ENCODE measurements around the gene REL.
A peak's percentile ranks its signal among the peaks of the same experiment; 100 is the strongest.
"Not testable (repeated sequence)": the region's sequence is repeated elsewhere in the genome, so short reads cannot be mapped to it uniquely, and the experiment has no call there.

REL gene

GRCh38 chr2:60855989-60856669 is 25.2 kb upstream of the REL start:
- Histone ChIP-seq H3K4me3 (ENCODE audit: severe bottlenecking) (no peak overlapping the region), H3K9me3 (ENCODE audit: severe bottlenecking) (no peaks in the 10 kb centered on the region), H3K4me1 (ENCODE audit: insufficient read depth, poor library complexity, severe bottlenecking) (peaks cover 4% of the 10 kb centered on the region), H3K27ac (ENCODE audit: poor library complexity, severe bottlenecking) (peak overlapping the region; percentile 38), H3K36me3 (ENCODE audit: low read depth) (no peaks in the 10 kb centered on the region), H3K27me3 (ENCODE audit: insufficient read depth, poor library complexity, severe bottlenecking) (no peaks in the 10 kb centered on the region)
- ATAC-seq (ENCODE audit: low read depth) (peak; percentile 70), DNase-seq (ENCODE audit: low spot score) (no peak)
- TF ChIP-seq, protein P1, sequence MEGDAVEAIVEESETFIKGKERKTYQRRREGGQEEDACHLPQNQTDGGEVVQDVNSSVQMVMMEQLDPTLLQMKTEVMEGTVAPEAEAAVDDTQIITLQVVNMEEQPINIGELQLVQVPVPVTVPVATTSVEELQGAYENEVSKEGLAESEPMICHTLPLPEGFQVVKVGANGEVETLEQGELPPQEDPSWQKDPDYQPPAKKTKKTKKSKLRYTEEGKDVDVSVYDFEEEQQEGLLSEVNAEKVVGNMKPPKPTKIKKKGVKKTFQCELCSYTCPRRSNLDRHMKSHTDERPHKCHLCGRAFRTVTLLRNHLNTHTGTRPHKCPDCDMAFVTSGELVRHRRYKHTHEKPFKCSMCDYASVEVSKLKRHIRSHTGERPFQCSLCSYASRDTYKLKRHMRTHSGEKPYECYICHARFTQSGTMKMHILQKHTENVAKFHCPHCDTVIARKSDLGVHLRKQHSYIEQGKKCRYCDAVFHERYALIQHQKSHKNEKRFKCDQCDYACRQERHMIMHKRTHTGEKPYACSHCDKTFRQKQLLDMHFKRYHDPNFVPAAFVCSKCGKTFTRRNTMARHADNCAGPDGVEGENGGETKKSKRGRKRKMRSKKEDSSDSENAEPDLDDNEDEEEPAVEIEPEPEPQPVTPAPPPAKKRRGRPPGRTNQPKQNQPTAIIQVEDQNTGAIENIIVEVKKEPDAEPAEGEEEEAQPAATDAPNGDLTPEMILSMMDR (IDR thresholded peaks at IDR 0.05; ENCODE audit: poor library complexity, severe bottlenecking): no peak

GRCh38 chr2:60857056-60857455 is 24.3 kb upstream of the REL start:
- Histone ChIP-seq H3K9me3 (ENCODE audit: severe bottlenecking) (no peaks in the 10 kb centered on the region), H3K27ac (ENCODE audit: poor library complexity, severe bottlenecking) (peak overlapping the region; percentile 38), H3K4me3 (ENCODE audit: severe bottlenecking) (no peak overlapping the region), H3K36me3 (ENCODE audit: low read depth) (no peaks in the 10 kb centered on the region), H3K4me1 (ENCODE audit: insufficient read depth, poor library complexity, severe bottlenecking) (peaks cover 6% of the 10 kb centered on the region), H3K27me3 (ENCODE audit: insufficient read depth, poor library complexity, severe bottlenecking) (no peaks in the 10 kb centered on the region)
- DNase-seq (ENCODE audit: low spot score): no peak
- TF ChIP-seq, protein P1 (IDR thresholded peaks at IDR 0.05; ENCODE audit: poor library complexity, severe bottlenecking): no peak
- no peak for ATAC-seq (ENCODE audit: low read depth)

DNA sequence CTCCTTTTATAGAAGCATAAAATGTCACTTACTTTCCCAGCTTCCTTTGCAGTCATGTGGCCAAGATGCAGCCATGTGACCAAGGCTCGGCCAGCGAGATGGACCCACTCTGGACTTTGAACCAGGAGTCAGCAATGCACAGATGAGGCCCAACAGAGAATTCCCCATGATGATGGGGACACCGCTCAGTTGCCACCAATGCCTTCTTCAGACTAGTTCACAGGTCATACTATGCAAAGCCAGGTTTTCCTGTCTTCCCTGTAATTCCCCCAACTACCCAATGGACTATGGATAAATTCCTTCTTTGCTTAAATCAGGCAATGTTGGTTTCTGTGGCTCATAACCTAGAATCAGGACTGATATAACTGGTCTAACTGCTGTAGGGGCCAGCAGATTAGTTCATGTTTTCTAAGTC is 22.5 kb upstream of the REL start:
- Histone ChIP-seq H3K9me3 (ENCODE audit: severe bottlenecking) (no peaks in the 10 kb centered on the region), H3K36me3 (ENCODE audit: low read depth) (no peaks in the 10 kb centered on the region), H3K27me3 (ENCODE audit: insufficient read depth, poor library complexity, severe bottlenecking) (no peaks in the 10 kb centered on the region), H3K27ac (ENCODE audit: poor library complexity, severe bottlenecking) (no peak overlapping the region), H3K4me1 (ENCODE audit: insufficient read depth, poor library complexity, severe bottlenecking) (peaks cover 6% of the 10 kb centered on the region), H3K4me3 (ENCODE audit: severe bottlenecking) (no peak overlapping the region)
- DNase-seq (ENCODE audit: low spot score) (no peak), ATAC-seq (ENCODE audit: low read depth) (no peak)
- TF ChIP-seq, protein P1 (IDR thresholded peaks at IDR 0.05; ENCODE audit: poor library complexity, severe bottlenecking): no peak

DNA sequence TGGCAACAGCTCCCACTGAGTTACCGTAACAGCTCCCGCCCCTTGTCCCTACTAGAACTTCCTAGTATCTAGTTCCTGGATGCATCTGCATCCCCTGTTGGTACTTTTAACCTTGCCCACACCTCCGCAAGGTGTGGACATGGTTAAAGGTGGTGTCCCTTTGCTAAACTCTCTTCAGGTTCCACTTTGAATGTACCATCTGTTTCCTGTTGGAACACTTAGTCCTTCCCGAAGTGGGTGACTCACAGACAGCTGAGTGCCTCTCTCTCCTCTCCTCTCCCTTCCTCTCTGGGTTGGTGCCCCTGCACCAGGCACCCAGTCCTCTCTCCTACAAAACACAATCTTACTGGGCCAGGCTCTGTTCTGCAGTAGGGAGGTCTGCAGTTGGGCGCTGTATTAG is 19.6 kb upstream of the REL start:
- Histone ChIP-seq H3K9me3 (ENCODE audit: severe bottlenecking) (no peaks in the 10 kb centered on the region), H3K36me3 (ENCODE audit: low read depth) (no peaks in the 10 kb centered on the region), H3K4me3 (ENCODE audit: severe bottlenecking) (no peak overlapping the region), H3K27ac (ENCODE audit: poor library complexity, severe bottlenecking) (no peak overlapping the region), H3K4me1 (ENCODE audit: insufficient read depth, poor library complexity, severe bottlenecking) (peaks cover 2% of the 10 kb centered on the region), H3K27me3 (ENCODE audit: insufficient read depth, poor library complexity, severe bottlenecking) (no peaks in the 10 kb centered on the region)
- DNase-seq (ENCODE audit: low spot score): no peak
- peak; percentile 38; the same call in 1 of the 3 replicates for ATAC-seq (ENCODE audit: low read depth)
- TF ChIP-seq, protein P1 (IDR thresholded peaks at IDR 0.05; ENCODE audit: poor library complexity, severe bottlenecking): no peak

DNA sequence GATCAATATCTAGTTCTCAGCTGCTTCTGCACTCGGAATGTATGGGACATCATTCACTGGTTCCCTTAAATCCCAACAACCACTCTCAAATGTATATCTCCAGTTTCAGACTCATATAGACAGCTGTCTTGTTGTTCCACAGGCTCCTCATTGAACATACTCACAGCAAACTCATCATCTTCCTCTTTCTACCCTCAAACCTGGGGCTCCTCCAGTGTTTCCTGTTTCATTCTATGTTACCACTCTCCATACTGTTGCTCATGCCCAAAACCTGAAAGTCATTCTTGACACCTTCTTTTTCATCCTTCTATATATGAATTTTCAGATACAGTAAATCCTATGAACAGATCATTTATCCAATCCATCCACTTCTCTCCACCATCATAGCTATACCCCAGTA is 18.7 kb upstream of the REL start:
- Histone ChIP-seq H3K36me3 (ENCODE audit: low read depth) (no peaks in the 10 kb centered on the region), H3K9me3 (ENCODE audit: severe bottlenecking) (no peaks in the 10 kb centered on the region), H3K27me3 (ENCODE audit: insufficient read depth, poor library complexity, severe bottlenecking) (no peaks in the 10 kb centered on the region), H3K27ac (ENCODE audit: poor library complexity, severe bottlenecking) (no peak overlapping the region), H3K4me3 (ENCODE audit: severe bottlenecking) (no peak overlapping the region), H3K4me1 (ENCODE audit: insufficient read depth, poor library complexity, severe bottlenecking) (peaks cover 2% of the 10 kb centered on the region)
- DNase-seq (ENCODE audit: low spot score): no peak
- TF ChIP-seq, protein P1 (IDR thresholded peaks at IDR 0.05; ENCODE audit: poor library complexity, severe bottlenecking): no peak
- ATAC-seq (ENCODE audit: low read depth): no peak

GRCh38 chr2:60865361-60865760 is 16.0 kb upstream of the REL start:
- not testable (repeated sequence) for DNase-seq (ENCODE audit: low spot score); H3K4me1 ChIP-seq (ENCODE audit: insufficient read depth, poor library complexity, severe bottlenecking); H3K27ac ChIP-seq (ENCODE audit: poor library complexity, severe bottlenecking); H3K4me3 ChIP-seq (ENCODE audit: severe bottlenecking); ATAC-seq (ENCODE audit: low read depth); H3K27me3 ChIP-seq (ENCODE audit: insufficient read depth, poor library complexity, severe bottlenecking); H3K36me3 ChIP-seq (ENCODE audit: low read depth); H3K9me3 ChIP-seq (ENCODE audit: severe bottlenecking)

Measured in RWPE2 (cell line).